Measurements from ENCODE around the gene SEMA3F. TPM values are rescaled to one million over a fixed set of nuclear protein-coding genes. Genes with fewer than 3 reads are reported as not detected.

The SEMA3F gene
- polyA plus RNA-seq, 2 of the 4 experiments (the other 2 are of a cell fraction) = 2.9 to 10.6 TPM

DNA sequence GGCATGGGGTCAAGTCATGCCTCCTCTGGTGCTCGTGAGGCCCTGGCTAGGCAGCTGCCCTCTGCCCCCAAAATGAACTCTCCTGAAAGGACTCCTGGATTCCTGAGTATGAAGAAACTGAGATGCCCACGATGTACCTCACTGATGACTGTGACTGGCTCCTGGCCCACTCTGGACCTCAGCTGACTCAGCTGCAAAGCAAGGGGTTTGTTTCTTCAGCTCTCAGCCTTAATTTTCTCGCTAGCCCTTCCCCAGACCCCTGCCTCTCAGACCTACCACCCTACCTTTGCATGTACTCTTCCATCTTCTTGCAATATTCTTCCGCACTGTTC is 75.6 kb downstream of the SEMA3F start:
- CTCF ChIA-PET = interaction anchor here (2.1 to 25.9 kb wide), 4 partner anchors 21 to 43 kb away, joined by 9 to 550 read pairs (median 138); partner anchors contain the start of gene GNAT1
- H3K4me1 ChIP-seq = peaks cover 12% of the 10 kb centered on the region; the same call in 2 of the 3 replicates
- FAIRE-seq = no peak

DNA sequence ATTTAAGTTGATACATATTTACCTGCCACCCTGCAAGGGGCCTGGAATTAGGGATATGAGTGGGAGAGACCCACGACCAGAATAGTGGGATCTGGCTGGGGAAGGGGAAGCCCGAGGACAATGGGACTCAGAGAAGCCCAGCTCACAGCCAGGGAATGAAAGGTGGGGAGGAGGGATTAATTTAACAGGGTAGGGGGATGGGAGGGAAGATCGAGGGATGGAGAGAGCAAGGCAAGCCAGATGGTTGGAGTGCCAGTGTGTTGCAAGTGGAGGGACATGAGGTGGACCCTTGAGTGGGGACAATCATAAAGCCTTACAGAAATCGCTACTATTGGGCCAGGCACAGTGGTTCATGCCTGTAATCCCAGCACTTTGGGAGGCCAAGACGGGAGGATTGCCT is 76.5 kb downstream of the SEMA3F start:
- no peak for DNase-seq (ENCODE audit: low read depth in 1 of 2, low spot score in 1 of 2)
- no peak for ATAC-seq
- FAIRE-seq = no peak
- 58% methylated on average over 5 of the region's 5 CpGs for WGBS (ENCODE audit: missing lambda C conversion rate)
- Histone ChIP-seq H3K4me2 (no peak overlapping the region), H3K4me1 (peaks cover 10% of the 10 kb centered on the region; the same call in 2 of the 3 replicates), H3K4me3 (no peak overlapping the region), H3K27ac (no peak overlapping the region), H3K9me3 (no peaks in the 10 kb centered on the region)
- CTCF ChIA-PET = interaction anchor here (1.3 to 25.9 kb wide), 3 partner anchors 20 to 41 kb away, joined by 3 to 550 read pairs (median 219); partner anchors contain the start of gene GNAT1
- POLR2A ChIA-PET = no interaction called here
- TF ChIP-seq, protein P1, sequence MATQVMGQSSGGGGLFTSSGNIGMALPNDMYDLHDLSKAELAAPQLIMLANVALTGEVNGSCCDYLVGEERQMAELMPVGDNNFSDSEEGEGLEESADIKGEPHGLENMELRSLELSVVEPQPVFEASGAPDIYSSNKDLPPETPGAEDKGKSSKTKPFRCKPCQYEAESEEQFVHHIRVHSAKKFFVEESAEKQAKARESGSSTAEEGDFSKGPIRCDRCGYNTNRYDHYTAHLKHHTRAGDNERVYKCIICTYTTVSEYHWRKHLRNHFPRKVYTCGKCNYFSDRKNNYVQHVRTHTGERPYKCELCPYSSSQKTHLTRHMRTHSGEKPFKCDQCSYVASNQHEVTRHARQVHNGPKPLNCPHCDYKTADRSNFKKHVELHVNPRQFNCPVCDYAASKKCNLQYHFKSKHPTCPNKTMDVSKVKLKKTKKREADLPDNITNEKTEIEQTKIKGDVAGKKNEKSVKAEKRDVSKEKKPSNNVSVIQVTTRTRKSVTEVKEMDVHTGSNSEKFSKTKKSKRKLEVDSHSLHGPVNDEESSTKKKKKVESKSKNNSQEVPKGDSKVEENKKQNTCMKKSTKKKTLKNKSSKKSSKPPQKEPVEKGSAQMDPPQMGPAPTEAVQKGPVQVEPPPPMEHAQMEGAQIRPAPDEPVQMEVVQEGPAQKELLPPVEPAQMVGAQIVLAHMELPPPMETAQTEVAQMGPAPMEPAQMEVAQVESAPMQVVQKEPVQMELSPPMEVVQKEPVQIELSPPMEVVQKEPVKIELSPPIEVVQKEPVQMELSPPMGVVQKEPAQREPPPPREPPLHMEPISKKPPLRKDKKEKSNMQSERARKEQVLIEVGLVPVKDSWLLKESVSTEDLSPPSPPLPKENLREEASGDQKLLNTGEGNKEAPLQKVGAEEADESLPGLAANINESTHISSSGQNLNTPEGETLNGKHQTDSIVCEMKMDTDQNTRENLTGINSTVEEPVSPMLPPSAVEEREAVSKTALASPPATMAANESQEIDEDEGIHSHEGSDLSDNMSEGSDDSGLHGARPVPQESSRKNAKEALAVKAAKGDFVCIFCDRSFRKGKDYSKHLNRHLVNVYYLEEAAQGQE (IDR thresholded peaks at IDR 0.05) = no peak
- TF ChIP-seq MAZ (IDR thresholded peaks at IDR 0.05; ENCODE audit: borderline replicate concordance, low read depth, low read length) = no peak
- TF ChIP-seq NPAS2 (CRISPR knock-in tag; IDR thresholded peaks at IDR 0.05; ENCODE audit: borderline replicate concordance) = no peak
- no peak for TF ChIP-seq RNF2 (IDR thresholded peaks at IDR 0.05; ENCODE audit: borderline replicate concordance, low read depth)
- TF ChIP-seq HOXA7 (CRISPR knock-in tag; IDR thresholded peaks at IDR 0.05) = no peak
- TF ChIP-seq, protein P2, sequence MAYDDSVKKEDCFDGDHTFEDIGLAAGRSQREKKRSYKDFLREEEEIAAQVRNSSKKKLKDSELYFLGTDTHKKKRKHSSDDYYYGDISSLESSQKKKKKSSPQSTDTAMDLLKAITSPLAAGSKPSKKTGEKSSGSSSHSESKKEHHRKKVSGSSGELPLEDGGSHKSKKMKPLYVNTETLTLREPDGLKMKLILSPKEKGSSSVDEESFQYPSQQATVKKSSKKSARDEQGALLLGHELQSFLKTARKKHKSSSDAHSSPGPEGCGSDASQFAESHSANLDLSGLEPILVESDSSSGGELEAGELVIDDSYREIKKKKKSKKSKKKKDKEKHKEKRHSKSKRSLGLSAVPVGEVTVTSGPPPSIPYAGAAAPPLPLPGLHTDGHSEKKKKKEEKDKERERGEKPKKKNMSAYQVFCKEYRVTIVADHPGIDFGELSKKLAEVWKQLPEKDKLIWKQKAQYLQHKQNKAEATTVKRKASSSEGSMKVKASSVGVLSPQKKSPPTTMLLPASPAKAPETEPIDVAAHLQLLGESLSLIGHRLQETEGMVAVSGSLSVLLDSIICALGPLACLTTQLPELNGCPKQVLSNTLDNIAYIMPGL (CRISPR knock-in tag; IDR thresholded peaks at IDR 0.05; ENCODE audit: borderline replicate concordance) = no peak
- no peak for TF ChIP-seq RCOR1 (IDR thresholded peaks at IDR 0.05; ENCODE audit: low read depth, low read length)
- TF ChIP-seq HOXB13 (CRISPR knock-in tag; IDR thresholded peaks at IDR 0.05; ENCODE audit: low read depth) = no peak
- TF ChIP-seq, protein P3, sequence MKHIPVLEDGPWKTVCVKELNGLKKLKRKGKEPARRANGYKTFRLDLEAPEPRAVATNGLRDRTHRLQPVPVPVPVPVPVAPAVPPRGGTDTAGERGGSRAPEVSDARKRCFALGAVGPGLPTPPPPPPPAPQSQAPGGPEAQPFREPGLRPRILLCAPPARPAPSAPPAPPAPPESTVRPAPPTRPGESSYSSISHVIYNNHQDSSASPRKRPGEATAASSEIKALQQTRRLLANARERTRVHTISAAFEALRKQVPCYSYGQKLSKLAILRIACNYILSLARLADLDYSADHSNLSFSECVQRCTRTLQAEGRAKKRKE (CRISPR knock-in tag; IDR thresholded peaks at IDR 0.05; ENCODE audit: low read depth) = no peak
- TF ChIP-seq TP53 (CRISPR knock-in tag; IDR thresholded peaks at IDR 0.05) = no peak
- TF ChIP-seq CBX8 (IDR thresholded peaks at IDR 0.05) = no peak
- no peak for TF ChIP-seq MYC (IDR thresholded peaks at IDR 0.05; ENCODE audit: borderline replicate concordance, low read length)
- TF ChIP-seq HEYL (CRISPR knock-in tag; IDR thresholded peaks at IDR 0.05) = no peak
- TF ChIP-seq ZNF302 (CRISPR knock-in tag; IDR thresholded peaks at IDR 0.05) = no peak
- TF ChIP-seq NFE2L2 (conservative IDR thresholded peaks at IDR 0.05; ENCODE audit: low read length) = no peak
- no peak for TF ChIP-seq HOXB5 (CRISPR knock-in tag; IDR thresholded peaks at IDR 0.05)
- no peak for TF ChIP-seq PHF8 (IDR thresholded peaks at IDR 0.05; ENCODE audit: borderline replicate concordance, low read depth)
- TF ChIP-seq ZFP36 (IDR thresholded peaks at IDR 0.05; ENCODE audit: borderline replicate concordance, partially characterized antibody) = no peak

More for the DNA sequence above, 75.6 kb downstream of the SEMA3F start:
- DNase-seq (ENCODE audit: low read depth in 1 of 2, low spot score in 1 of 2) (no peak), ATAC-seq (no peak)
- Histone ChIP-seq H3K4me2 (no peak overlapping the region), H3K9me3 (no peaks in the 10 kb centered on the region), H3K4me3 (no peak overlapping the region), H3K27ac (no peak overlapping the region)
- POLR2A ChIA-PET = no interaction called here
- TF ChIP-seq MAZ (IDR thresholded peaks at IDR 0.05; ENCODE audit: borderline replicate concordance, low read depth, low read length) (no peak), ZFP36 (IDR thresholded peaks at IDR 0.05; ENCODE audit: borderline replicate concordance, partially characterized antibody) (no peak), RCOR1 (IDR thresholded peaks at IDR 0.05; ENCODE audit: low read depth, low read length) (no peak), EP300 (IDR thresholded peaks at IDR 0.05) (no peak), HOXB13 (CRISPR knock-in tag; IDR thresholded peaks at IDR 0.05; ENCODE audit: low read depth) (no peak), HOXA7 (CRISPR knock-in tag; IDR thresholded peaks at IDR 0.05) (no peak), GATA3 (IDR thresholded peaks at IDR 0.05; ENCODE audit: borderline replicate concordance) (no peak), EHF (CRISPR knock-in tag; IDR thresholded peaks at IDR 0.05) (no peak), FOSL2 (IDR thresholded peaks at IDR 0.05) (no peak), FOSL2 (CRISPR knock-in tag; IDR thresholded peaks at IDR 0.05) (no peak), CBX8 (IDR thresholded peaks at IDR 0.05) (no peak), ZSCAN20 (CRISPR knock-in tag; IDR thresholded peaks at IDR 0.05) (no peak), JUN (IDR thresholded peaks at IDR 0.05) (no peak), NPAS2 (CRISPR knock-in tag; IDR thresholded peaks at IDR 0.05; ENCODE audit: borderline replicate concordance) (no peak), FOSB (CRISPR knock-in tag; IDR thresholded peaks at IDR 0.05) (no peak), SREBF2 (IDR thresholded peaks at IDR 0.05) (no peak), POLR2A (IDR thresholded peaks at IDR 0.05; ENCODE audit: low read length) (no peak), RAD21 (conservative IDR thresholded peaks at IDR 0.05 in 1 of 2, IDR thresholded peaks at IDR 0.05 in 1 of 2) (no peak)
- TF ChIP-seq, protein P4, sequence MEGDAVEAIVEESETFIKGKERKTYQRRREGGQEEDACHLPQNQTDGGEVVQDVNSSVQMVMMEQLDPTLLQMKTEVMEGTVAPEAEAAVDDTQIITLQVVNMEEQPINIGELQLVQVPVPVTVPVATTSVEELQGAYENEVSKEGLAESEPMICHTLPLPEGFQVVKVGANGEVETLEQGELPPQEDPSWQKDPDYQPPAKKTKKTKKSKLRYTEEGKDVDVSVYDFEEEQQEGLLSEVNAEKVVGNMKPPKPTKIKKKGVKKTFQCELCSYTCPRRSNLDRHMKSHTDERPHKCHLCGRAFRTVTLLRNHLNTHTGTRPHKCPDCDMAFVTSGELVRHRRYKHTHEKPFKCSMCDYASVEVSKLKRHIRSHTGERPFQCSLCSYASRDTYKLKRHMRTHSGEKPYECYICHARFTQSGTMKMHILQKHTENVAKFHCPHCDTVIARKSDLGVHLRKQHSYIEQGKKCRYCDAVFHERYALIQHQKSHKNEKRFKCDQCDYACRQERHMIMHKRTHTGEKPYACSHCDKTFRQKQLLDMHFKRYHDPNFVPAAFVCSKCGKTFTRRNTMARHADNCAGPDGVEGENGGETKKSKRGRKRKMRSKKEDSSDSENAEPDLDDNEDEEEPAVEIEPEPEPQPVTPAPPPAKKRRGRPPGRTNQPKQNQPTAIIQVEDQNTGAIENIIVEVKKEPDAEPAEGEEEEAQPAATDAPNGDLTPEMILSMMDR (IDR thresholded peaks at IDR 0.05) = no peak
- TF ChIP-seq, protein P5, sequence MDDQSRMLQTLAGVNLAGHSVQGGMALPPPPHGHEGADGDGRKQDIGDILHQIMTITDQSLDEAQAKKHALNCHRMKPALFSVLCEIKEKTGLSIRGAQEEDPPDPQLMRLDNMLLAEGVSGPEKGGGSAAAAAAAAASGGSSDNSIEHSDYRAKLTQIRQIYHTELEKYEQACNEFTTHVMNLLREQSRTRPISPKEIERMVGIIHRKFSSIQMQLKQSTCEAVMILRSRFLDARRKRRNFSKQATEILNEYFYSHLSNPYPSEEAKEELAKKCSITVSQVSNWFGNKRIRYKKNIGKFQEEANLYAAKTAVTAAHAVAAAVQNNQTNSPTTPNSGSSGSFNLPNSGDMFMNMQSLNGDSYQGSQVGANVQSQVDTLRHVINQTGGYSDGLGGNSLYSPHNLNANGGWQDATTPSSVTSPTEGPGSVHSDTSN (IDR thresholded peaks at IDR 0.05) = no peak
- 67% methylated on average over 4 of the region's 4 CpGs for WGBS (ENCODE audit: missing lambda C conversion rate)

Data from A549 (cell line).